ENCODE measurements around the gene ANO7.
"Not testable (repeated sequence)": the region's sequence is repeated elsewhere in the genome, so short reads cannot be mapped to it uniquely, and the experiment has no call there.

Gene ANO7

GRCh38 chr2:241190291-241190981, 2.0 kb downstream of the ANO7 start:
- DNase-seq (ENCODE audit: low spot score): no peak

- no peak for DNase-seq (ENCODE audit: low spot score)
Measured at GRCh38 chr2:241191081-241191480, 2.6 kb downstream of the ANO7 start.

GRCh38 chr2:241193271-241193670, 4.8 kb downstream of the ANO7 start:
- DNase-seq (ENCODE audit: low spot score): no peak

DNA sequence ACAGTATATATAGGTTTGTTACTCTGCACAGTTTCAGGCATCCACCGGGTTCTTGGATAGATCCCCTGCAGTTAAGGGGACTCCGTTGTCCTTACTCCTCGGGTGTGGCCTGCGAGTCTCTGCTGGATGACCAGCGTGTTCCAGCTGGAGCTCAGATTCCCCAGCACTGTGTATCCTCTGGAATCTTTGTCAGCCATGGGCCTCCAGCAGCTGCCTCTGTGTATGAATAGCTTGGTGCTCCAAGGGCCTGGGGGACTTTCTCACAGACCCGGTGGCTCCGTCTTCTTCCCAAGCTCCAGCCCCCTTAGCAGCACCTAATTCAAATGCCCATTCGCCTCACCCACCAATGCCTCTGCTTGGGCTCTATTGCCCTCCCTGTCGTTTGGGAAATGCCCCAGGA, 6.3 kb downstream of the ANO7 start:
- no peak for DNase-seq (ENCODE audit: low spot score)

GRCh38 chr2:241195506-241196130, 7.1 kb downstream of the ANO7 start:
- no peak for DNase-seq (ENCODE audit: low spot score)

DNA sequence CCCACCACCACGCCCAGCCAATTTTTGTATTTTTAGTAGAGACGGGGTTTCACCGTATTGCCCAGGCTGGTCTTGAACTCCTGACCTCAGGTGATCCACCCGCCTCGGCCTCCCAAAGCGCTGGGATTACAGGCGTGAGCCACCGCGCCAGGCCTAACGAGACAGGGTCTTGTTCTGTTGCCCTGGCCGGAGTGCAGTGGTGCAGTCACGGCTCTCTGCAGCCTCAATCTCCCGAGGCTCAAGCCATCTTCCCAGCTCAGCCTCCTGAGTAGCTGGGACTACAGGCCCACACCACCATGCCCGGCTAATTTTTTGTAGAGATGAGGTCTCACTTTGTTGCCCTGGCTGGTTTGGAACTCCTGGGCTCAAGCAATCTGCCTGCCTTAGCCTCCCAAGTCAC, 8.8 kb downstream of the ANO7 start:
- not testable (repeated sequence) for DNase-seq (ENCODE audit: low spot score)

DNA sequence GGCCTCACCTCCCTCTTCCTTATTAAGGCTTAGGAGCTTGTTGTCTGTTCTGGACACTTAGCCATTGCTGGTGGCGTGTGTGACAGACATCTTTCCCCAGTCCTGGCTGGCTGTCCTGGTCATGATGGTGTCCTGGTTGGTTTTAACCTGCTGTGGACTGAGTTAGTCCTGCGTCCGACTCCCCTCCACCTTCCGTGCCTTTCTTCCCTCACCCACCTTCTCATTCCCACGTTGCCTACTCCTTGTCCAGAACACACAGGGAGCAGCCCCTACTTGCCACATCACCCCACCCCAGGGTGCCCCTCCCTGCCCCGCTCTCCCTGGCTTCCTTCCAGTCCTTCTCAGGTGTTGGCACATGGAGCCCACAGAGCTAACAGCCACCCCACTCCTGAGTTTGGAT, 9.5 kb downstream of the ANO7 start:
- no peak for DNase-seq (ENCODE audit: low spot score)

GRCh38 chr2:241198381-241199279, 10.2 kb downstream of the ANO7 start:
- no peak for DNase-seq (ENCODE audit: low spot score)

DNA sequence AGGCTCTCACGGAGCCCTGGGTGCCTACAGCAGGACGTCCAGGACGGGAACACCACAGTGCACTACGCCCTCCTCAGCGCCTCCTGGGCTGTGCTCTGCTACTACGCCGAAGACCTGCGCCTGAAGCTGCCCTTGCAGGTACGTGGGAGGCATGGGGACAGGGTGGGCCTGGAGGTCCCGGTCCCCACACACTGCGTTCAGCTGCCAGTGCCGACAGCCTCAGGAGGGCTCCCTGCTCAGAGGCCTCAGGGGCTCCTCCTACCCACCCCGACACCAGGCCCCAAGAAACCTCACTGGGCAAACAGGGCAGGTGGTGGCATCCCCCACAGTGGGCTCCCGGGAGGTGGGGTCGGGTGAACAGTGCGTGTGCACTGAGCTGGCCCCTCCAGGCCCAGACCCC, 10.8 kb downstream of the ANO7 start:
- DNase-seq (ENCODE audit: low spot score): no peak

GRCh38 chr2:241199897-241200821, 11.7 kb downstream of the ANO7 start:
- no peak for DNase-seq (ENCODE audit: low spot score)

- DNase-seq (ENCODE audit: low spot score): no peak
Measured at GRCh38 chr2:241200822-241201395, 12.4 kb downstream of the ANO7 start.

- DNase-seq (ENCODE audit: low spot score): no peak
Measured at GRCh38 chr2:241201445-241202267, 13.2 kb downstream of the ANO7 start.

DNA sequence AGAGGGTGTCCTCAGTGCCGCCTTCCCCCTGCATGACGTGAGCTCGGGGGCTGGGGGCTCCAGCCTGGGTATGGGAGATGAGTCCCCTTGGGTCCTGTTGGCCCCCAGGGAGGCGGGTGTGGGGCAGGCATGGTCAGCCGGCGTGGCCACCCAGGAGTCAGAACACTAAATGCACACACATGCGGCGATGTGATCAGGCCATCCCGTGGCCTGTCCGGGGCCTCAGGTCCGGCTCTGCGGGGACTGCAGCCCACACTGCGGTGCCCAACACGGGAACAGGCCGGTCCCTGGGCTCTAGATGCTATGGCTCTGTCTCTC, 13.8 kb downstream of the ANO7 start:
- no peak for DNase-seq (ENCODE audit: low spot score)

DNA sequence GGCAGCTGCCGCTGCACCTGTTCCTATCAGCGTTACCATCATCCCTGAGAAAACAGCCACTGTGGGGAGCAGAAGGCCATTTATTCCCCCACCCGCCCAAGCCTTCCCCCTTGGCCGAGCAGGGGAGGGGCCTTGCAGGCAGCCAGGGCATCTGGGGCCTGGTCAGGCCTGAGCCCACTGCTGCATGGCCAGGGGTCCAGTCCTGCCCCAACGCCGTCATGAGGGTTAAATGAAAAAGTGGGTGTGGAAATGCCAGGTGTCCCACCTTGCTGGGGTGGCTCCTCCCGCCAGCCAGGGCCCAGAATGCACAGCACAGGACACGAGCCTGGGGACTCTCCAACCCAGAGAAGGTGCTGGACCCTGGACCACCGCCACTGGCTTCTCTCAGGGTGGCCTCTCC, 14.2 kb downstream of the ANO7 start:
- no peak for DNase-seq (ENCODE audit: low spot score)

DNA sequence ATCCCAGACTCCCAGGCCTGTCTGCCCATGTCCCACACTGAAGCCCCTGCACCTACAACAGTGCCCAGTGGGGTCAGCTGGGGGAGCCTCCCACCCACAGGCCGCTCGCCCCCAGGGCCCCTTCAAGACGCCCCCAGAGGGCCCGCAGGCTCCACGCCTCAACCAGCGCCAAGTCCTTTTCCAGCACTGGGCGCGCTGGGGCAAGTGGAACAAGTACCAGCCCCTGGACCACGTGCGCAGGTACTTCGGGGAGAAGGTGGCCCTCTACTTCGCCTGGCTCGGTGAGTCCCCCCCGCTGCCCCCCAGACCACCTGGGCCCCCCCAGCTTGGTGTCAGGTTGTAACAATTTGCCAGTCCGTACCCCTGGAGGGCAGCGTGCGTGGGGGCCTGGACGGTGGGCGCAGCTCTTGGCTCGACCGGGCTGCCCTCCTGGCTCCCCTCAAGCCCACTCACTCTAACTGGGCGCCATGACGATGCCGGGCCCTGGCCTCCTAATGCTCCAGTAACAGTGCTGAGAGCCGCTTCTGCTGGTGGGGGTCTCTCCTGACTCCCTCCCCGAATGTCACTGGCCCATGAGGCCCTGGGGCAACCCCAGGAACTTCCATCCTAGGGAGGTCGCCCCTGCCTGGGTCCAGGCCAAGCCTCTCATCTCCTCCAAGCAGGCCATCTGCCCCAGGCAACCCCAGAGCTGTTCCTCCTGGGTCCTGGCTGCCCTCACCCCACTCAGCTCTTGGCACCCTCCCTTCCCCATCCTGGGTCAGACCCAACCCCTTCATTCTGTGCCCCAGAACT, 14.9 kb downstream of the ANO7 start:
- no peak for DNase-seq (ENCODE audit: low spot score)

DNA sequence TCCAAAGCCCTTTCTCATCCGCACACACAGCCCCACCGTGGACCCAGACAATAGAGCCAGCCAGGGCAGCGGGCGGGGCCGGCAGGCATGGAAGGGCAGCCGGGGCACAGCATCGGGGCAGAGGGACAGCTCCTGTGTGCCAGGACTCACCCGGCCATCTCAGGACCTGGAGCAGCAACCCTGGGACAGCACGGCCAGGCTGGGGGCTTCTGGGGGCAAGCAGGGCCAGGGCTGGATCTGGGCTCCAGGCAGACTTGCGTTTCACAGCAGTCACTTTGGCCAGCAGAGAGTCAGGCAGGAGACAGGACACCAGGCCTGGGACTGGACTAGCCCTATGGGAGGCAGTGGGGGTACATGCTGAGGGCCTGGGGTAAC, 15.5 kb downstream of the ANO7 start:
- DNase-seq (ENCODE audit: low spot score): no peak

DNA sequence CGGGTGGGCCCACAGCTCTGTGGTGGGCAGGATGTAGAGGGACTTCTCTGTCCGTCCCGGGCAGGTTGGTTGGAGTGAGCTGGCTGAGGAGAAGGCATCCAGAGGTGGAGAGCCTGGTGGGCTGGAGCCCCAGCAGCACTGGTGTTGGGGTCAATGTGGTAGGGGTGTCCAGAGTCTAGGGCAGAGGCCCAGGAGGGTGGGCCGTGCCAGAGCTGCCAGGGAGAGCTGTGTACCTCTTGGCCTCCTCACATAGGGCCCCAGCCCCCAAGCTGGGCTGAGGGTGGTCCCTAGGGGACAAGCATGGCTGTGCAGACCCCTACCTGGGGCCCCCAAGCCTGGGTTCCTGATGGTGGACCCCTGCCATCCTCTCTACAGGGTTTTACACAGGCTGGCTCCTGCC, 16.0 kb downstream of the ANO7 start:
- DNase-seq (ENCODE audit: low spot score): no peak

- no peak for DNase-seq (ENCODE audit: low spot score)
Measured at GRCh38 chr2:241205086-241205485, 16.6 kb downstream of the ANO7 start.

DNA sequence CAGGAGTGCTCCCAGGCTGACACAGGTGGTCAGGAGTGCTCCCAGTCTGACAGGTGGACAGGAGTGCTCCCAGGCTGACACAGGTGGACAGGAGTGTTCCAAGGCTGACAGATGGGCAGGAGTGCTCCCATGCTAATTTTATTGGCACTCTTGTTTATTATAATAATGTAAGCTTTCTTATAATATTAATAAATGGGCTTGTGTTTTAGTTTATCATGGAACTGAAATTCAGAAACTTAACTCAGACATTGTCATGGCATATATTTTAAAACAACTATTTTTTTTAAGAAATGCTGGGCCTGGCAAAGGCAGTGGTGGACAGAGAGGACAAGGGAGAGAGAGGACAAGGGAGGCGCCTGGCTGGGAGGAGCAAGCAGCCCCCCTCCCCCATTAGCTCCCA, 18.7 kb downstream of the ANO7 start:
- no peak for DNase-seq (ENCODE audit: low spot score)

GRCh38 chr2:241207641-241208040, 19.2 kb downstream of the ANO7 start:
- DNase-seq (ENCODE audit: low spot score): no peak
